Neural cell (in vitro differentiated cells): ENCODE results near the gene BST2.

ENCODE experiments used
- CTCF ChIP-seq: fragments of 450-650 bp; IDR thresholded peaks from 2 replicates; pipeline ENCODE4 v1.5.1; 2014; ENCODE audit warnings: antibody characterized with exemption, mild to moderate bottlenecking, moderate library complexity; ENCODE audit not compliant: poor library complexity, severe bottlenecking
- EP300 ChIP-seq: fragments of 450-650 bp; conservative IDR thresholded peaks from 2 replicates; pipeline ENCODE4 v1.6.1; 2014; ENCODE audit warnings: antibody characterized with exemption, mild to moderate bottlenecking, moderate library complexity; ENCODE audit not compliant: poor library complexity, severe bottlenecking
- EZH2 ChIP-seq: fragments of 200-600, 300-800 bp; shearing (Covaris generic), sonication (generic); IDR thresholded peaks from 2 replicates; pipeline ENCODE4 v1.6.1; 2014; ENCODE audit warnings: antibody characterized with exemption, low read length, borderline replicate concordance, mild to moderate bottlenecking; ENCODE audit not compliant: insufficient read depth, poor library complexity, severe bottlenecking
- POLR2AphosphoS5 ChIP-seq: IDR thresholded peaks from 2 replicates; pipeline ENCODE4 v1.6.1; 2012
- REST ChIP-seq: IDR thresholded peaks from 2 replicates; pipeline ENCODE4 v1.6.1; 2012; ENCODE audit warnings: borderline replicate concordance
- SMC3 ChIP-seq: fragments of 450-650 bp; conservative IDR thresholded peaks from 2 replicates; pipeline ENCODE4 v1.6.1; 2014; ENCODE audit warnings: antibody characterized with exemption, mild to moderate bottlenecking, moderate library complexity; ENCODE audit not compliant: poor library complexity
- TAF1 ChIP-seq: IDR thresholded peaks from 2 replicates; pipeline ENCODE4 v1.6.1; 2012; ENCODE audit warnings: low read depth

DNA sequence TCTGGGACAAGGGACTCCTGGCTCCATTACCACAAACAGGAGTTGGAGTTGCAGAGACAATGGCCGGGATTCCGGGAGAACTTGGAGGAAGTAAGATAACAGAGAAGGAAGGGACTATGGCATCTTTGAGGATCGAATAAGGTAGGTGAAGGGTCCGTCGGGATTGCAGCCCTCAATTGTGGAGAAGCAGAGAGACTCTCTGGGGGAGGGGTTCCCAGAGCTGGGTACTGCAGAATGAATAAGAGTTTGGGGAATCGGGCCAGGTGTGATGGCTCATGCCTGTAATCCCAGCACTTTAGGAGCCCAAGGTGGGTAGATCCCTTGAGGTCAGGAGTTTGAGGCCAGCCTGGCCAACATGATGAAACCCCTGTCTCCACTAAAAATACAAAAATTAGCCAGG lies 3.8 kb downstream of the BST2 start:
- TF ChIP-seq CTCF (no peak), POLR2AphosphoS5 (no peak), TAF1 (no peak), EZH2 (no peak), EP300 (no peak), SMC3 (no peak), REST (no peak)
